K562 (cell line): ENCODE measurements around the gene NEK5. TPM values are rescaled to one million over a fixed set of nuclear protein-coding genes. Genes with fewer than 3 reads are reported as not detected.
"Not testable (repeated sequence)": the region's sequence is repeated elsewhere in the genome, so short reads cannot be mapped to it uniquely, and the experiment has no call there.

Experiments used
- ATAC-seq: fragments of 200-7000 bp; cut with Tn5 transposase; 3 replicates; pipeline ENCODE4 v1.9.1; 2020; ENCODE audit warnings: moderate library complexity
- BruUV-seq: library from RNA; stranded (reverse); fragments of 400-500 nt; replicated peaks from 2 replicates; lab custom pipeline; 2021; lab: Mats Ljungman, UMichigan
- CTCF ChIA-PET: fragments of 300-600 bp; formaldehyde crosslinking; extraction: SDS; loops from one replicate; lab custom pipeline; 2021; ENCODE audit warnings: low intra/inter-chr PET ratio; lab: Yijun Ruan, JAX
- POLR2A ChIA-PET: fragments of 300-600, 350-650 bp; sonication (Branson Sonifier 250); formaldehyde crosslinking; extraction: SDS; loops from one replicate; lab custom pipeline; 2021; ENCODE audit warnings: antibody characterized with exemption, inconsistent platforms; lab: Yijun Ruan, JAX
- DNase-seq, 4 experiments: peaks; one replicate each; pipeline versions ENCODE4 v3.0.0 to v3.0.0-alpha.2; 2011 to 2018; ENCODE audit warnings: low spot score in 3 of 4, mixed read lengths in 3 of 4; ENCODE audit errors: extremely low read depth in 1 of 4
- FAIRE-seq: peaks from 2 replicates; lab custom pipeline; 2011; peaks lifted over from hg19 to GRCh38; lab: Jason Lieb, UNC
- H2AFZ ChIP-seq: 2 replicates; pipeline ENCODE4 v1.6.0; 2011; ENCODE audit warnings: low read depth, low read length, control low read depth, inconsistent platforms
- H3K27ac ChIP-seq: fragments of 200-600 bp; 3 replicates; pipeline ENCODE4 v1.8.0; 2011; ENCODE audit warnings: low read depth, mild to moderate bottlenecking, control low read depth, inconsistent platforms, low read length, moderate library complexity, mixed read lengths; ENCODE audit errors: extremely low read depth
- H3K27me3 ChIP-seq, 2 experiments: fragments of 300-600 bp in 1 of 2; 2 replicates in 1 of 2; 3 replicates in 1 of 2; pipeline versions ENCODE4 v1.6.0 to v1.8.0; 2011; ENCODE audit warnings: inconsistent platforms in 2 of 2, low read length in 2 of 2, mild to moderate bottlenecking in 1 of 2, mixed read lengths in 1 of 2, moderate library complexity in 1 of 2; ENCODE audit not compliant: control insufficient read depth in 2 of 2, insufficient read depth in 2 of 2
- H3K36me3 ChIP-seq: fragments of 300-600 bp; 3 replicates; pipeline ENCODE4 v1.8.0; 2011; ENCODE audit warnings: mild to moderate bottlenecking, low read length, inconsistent platforms; ENCODE audit not compliant: control insufficient read depth, insufficient read depth
- H3K4me1 ChIP-seq, 2 experiments: fragments of 200-600 bp in 1 of 2; replicated peaks in 1 of 2; 2 replicates in 1 of 2; 3 replicates in 1 of 2; pipeline versions ENCODE4 v1.5.1 to v1.8.0; 2011; ENCODE audit warnings: inconsistent platforms in 2 of 2, low read length in 2 of 2, mild to moderate bottlenecking in 1 of 2, mixed read lengths in 1 of 2, moderate library complexity in 1 of 2; ENCODE audit not compliant: control insufficient read depth in 2 of 2, insufficient read depth in 2 of 2
- H3K4me2 ChIP-seq: 2 replicates; pipeline ENCODE4 v1.6.1; 2011; ENCODE audit warnings: low read length, control low read depth, inconsistent platforms, mixed read lengths; ENCODE audit not compliant: insufficient read depth
- H3K4me3 ChIP-seq: fragments of 200-600 bp; sonication (generic), shearing (Covaris generic); 2 replicates; pipeline ENCODE4 v1.5.1; 2016; ENCODE audit warnings: control low read depth, inconsistent platforms
- H3K79me2 ChIP-seq: fragments of 200-600 bp; 3 replicates; pipeline ENCODE4 v1.8.0; 2011; ENCODE audit warnings: low read length, inconsistent platforms; ENCODE audit not compliant: control insufficient read depth, insufficient read depth
- H3K9ac ChIP-seq, 2 experiments: 2 replicates each; pipeline versions ENCODE4 v1.6.0 to v1.6.1; 2011; ENCODE audit warnings: low read depth in 2 of 2, low read length in 2 of 2, control low read depth in 1 of 2, inconsistent platforms in 1 of 2, mild to moderate bottlenecking in 1 of 2, mixed read lengths in 1 of 2; ENCODE audit not compliant: insufficient read depth in 1 of 2
- H3K9me1 ChIP-seq: one replicate; pipeline ENCODE4 v1.6.0; 2011; ENCODE audit warnings: inconsistent platforms, mild to moderate bottlenecking, low read length, moderate library complexity; ENCODE audit not compliant: control insufficient read depth, insufficient read depth
- H3K9me3 ChIP-seq: replicated peaks from 2 replicates; pipeline ENCODE4 v1.5.1; 2011; ENCODE audit warnings: low read depth, low read length, inconsistent platforms; ENCODE audit not compliant: control insufficient read depth, insufficient read depth
- H4K20me1 ChIP-seq: replicated peaks from 2 replicates; pipeline ENCODE4 v1.6.1; 2011; ENCODE audit warnings: low read length, inconsistent platforms, mixed read lengths; ENCODE audit not compliant: control insufficient read depth, insufficient read depth
- CBX1 ChIP-seq: sonication (generic); IDR thresholded peaks from 2 replicates; pipeline ENCODE4 v1.6.1; 2016; ENCODE audit warnings: antibody characterized with exemption, low read depth, mild to moderate bottlenecking
- FIP1L1 ChIP-seq: fragments of 200-400 bp; formaldehyde crosslinking; IDR thresholded peaks from 2 replicates; pipeline ENCODE4 v1.6.1; 2018; ENCODE audit warnings: mild to moderate bottlenecking, low read depth, low read length; ENCODE audit not compliant: poor library complexity, severe bottlenecking
- FOXM1 ChIP-seq, 2 experiments: fragments of 450-650 bp in 1 of 2; sonication (generic) in 1 of 2; formaldehyde crosslinking in 1 of 2; IDR thresholded peaks; 2 replicates each; pipeline versions ENCODE4 v1.6.1 to v1.9.0; 2017 to 2022; ENCODE audit warnings: low read depth in 2 of 2, mild to moderate bottlenecking in 2 of 2, missing genetic modification reagents in 1 of 2, moderate library complexity in 1 of 2
- KLF16 ChIP-seq: IDR thresholded peaks from 2 replicates; pipeline ENCODE4 v1.6.1; 2016; ENCODE audit warnings: antibody characterized with exemption
- LEF1 ChIP-seq: fragments of 450-650 bp; IDR thresholded peaks from 2 replicates; pipeline ENCODE4 v1.6.1; 2016; ENCODE audit warnings: mild to moderate bottlenecking
- MYBL2 ChIP-seq, 2 experiments: fragments of 450-650 bp in 1 of 2; sonication (generic) in 1 of 2; formaldehyde crosslinking in 1 of 2; IDR thresholded peaks; 2 replicates each; pipeline versions ENCODE4 v1.6.1 to v1.8.1; 2017 to 2022; ENCODE audit warnings: borderline replicate concordance in 1 of 2, inconsistent platforms in 1 of 2, low read depth in 1 of 2, mild to moderate bottlenecking in 1 of 2, missing genetic modification reagents in 1 of 2, moderate library complexity in 1 of 2
- NBN ChIP-seq: fragments of 450-650 bp; IDR thresholded peaks from 2 replicates; pipeline ENCODE4 v1.6.1; 2016; ENCODE audit warnings: low read depth, mild to moderate bottlenecking
- RCOR1 ChIP-seq, 2 experiments: IDR thresholded peaks; 2 replicates each; pipeline ENCODE4 v1.6.1; 2012; ENCODE audit warnings: low read depth in 2 of 2, low read length in 2 of 2, borderline replicate concordance in 1 of 2, improper control_type of control experiment in 1 of 2
- TAF9B ChIP-seq: fragments of 450-650 bp; IDR thresholded peaks from 2 replicates; pipeline ENCODE4 v1.6.1; 2018; ENCODE audit warnings: mild to moderate bottlenecking; ENCODE audit not compliant: partially characterized antibody
- TEAD2 ChIP-seq: fragments of 450-650 bp; IDR thresholded peaks from 2 replicates; pipeline ENCODE4 v1.6.1; 2016; ENCODE audit warnings: missing genetic modification characterization, control low read depth, missing compliant biosample characterization
- WGBS: fragments of 100-300 bp; shearing (Covaris generic); methylation state at CpG from one replicate; pipeline ENCODE4 v1.1.6; 2016; ENCODE audit warnings: low coverage, mixed read lengths; ENCODE audit not compliant: insufficient coverage; ENCODE audit errors: missing lambda C conversion rate; 5-methylcytosine and 5-hydroxymethylcytosine counted together
- in situ Hi-C: fragments of 300-500 bp; cut with MboI; formaldehyde crosslinking; loops from 4 replicates; pipeline ENCODE4 v1.15.0; 2018; ENCODE audit warnings: inconsistent platforms, mixed read lengths
- intact Hi-C: fragments of 100-400 bp; cut with micrococcal nuclease; formaldehyde crosslinking; loops from 2 replicates; pipeline ENCODE4 v1.14.2; 2022
- polyA plus RNA-seq, 8 experiments: library from polyadenylated mRNA; depleted of rRNA in 4 of 8; stranded (reverse) in 5 of 8; unstranded in 3 of 8; fragments of >200 nt; fragmentation: Nextera tagmentation in 2 of 8; fragmentation: Illumina TruSeq in 1 of 8; extraction: Ambion mirVana in 2 of 8; extraction: Trizol in 1 of 8; gene quantifications; 2 replicates each; pipeline versions ENCODE4 v1.2.1 to v1.2.3, GENCODE V29; 2011 to 2014; ENCODE audit warnings: inconsistent platforms in 1 of 8, missing spikeins in 1 of 8
- total RNA-seq, 7 experiments: library from RNA; depleted of rRNA in 6 of 7; stranded (reverse); fragments of >200 nt in 6 of 7; fragmentation: Illumina TruSeq in 2 of 7; extraction: Trizol in 2 of 7; gene quantifications; 2 replicates each; pipeline versions ENCODE4 v1.2.1 to v1.2.3, GENCODE V29; 2011 to 2021; ENCODE audit warnings: low replicate concordance in 1 of 7
- TF ChIP-seq, protein P1 (sequence below), 2 experiments: fragments of 250-450 bp in 1 of 2; fragments of 450-650 bp in 1 of 2; sonication (Bioruptor Pico) in 1 of 2; IDR thresholded peaks; 2 replicates each; pipeline versions ENCODE4 v1.6.1 to v1.8.0; 2016 to 2021; ENCODE audit warnings: mild to moderate bottlenecking in 2 of 2, moderate library complexity in 2 of 2, missing compliant biosample characterization in 1 of 2, missing genetic modification characterization in 1 of 2

NEK5 gene
- total and polyA plus RNA-seq, 9 of the 15 experiments (the other 6 are each of a cell fraction or from before 2014, with no cell fraction given), result 0.09 to 0.44 (median 0.33) TPM

DNA sequence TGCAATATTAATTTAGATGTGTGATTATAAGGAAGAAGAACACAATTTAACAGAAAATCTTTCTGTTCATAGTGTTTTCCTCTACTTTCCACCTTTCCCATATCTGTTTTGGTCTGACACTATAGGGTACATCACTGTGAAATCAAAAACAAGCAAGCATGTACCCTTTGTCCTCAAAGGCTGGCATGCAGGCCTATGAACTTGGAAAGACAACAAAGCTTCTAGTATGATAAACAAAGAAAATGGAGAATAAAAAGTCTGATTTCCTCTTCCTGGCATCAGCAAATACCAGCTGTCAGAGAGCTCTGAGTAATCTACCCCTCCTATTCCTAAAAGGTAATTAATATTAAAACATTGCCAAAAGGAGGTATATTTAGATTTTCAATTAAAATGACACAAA lies 36.1 kb upstream of the NEK5 start (continued):
- TF ChIP-seq TEAD2 (tag), result no peak
- TF ChIP-seq, all 486 proteins: peak for 0

DNA sequence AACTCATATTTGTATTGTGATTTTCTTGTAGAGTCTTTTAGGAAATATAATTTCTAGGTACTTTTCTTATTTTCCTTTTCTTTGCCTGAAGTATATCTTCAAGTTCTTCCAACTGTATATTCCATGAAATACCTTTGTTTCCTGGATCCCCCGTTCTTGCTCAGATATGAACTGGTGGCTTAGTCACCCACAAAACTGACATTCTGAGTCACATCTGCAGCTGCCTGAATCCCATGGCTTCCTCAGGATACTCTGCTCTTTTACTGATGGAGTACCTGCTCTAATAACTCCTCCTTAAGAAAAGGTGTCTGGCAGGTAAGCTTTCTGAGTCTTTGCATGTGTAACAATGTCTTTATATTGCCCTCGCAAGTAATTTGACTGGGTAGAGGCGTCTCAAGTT lies 35.0 kb upstream of the NEK5 start:
- H3K27me3 ChIP-seq, H2AFZ ChIP-seq, DNase-seq, H3K27ac ChIP-seq, H3K9ac ChIP-seq, CTCF ChIA-PET, FAIRE-seq, H3K4me3 ChIP-seq, H3K79me2 ChIP-seq, POLR2A ChIA-PET, ATAC-seq, in situ Hi-C loops, H3K9me3 ChIP-seq, intact Hi-C loops, H3K36me3 ChIP-seq, H3K4me2 ChIP-seq, BruUV-seq, H3K9me1 ChIP-seq, H4K20me1 ChIP-seq: not testable (repeated sequence)
- H3K4me1 ChIP-seq, result peaks cover 9 to 11% of the 10 kb centered on the region in 2 experiments; a peak in 4 of 5 replicates
- 0% methylated on average over 1 of the region's 3 CpGs for WGBS

- H3K9me1 ChIP-seq, result no peaks in the 10 kb centered on the region
- in situ Hi-C loops (no loop called here), intact Hi-C loops (no loop called here)
- no peaks in the 10 kb centered on the region for H3K79me2 ChIP-seq
- POLR2A ChIA-PET, result interaction anchor here (1.1 to 1.4 kb wide), 2 partner anchors 10 to 28 kb away, joined by 3 to 4 read pairs; no protein-coding TSS in a partner anchor
- H3K27ac ChIP-seq, result no peak overlapping the region
- H3K9ac ChIP-seq, result no peak overlapping the region
- no peak overlapping the region for H2AFZ ChIP-seq
- H4K20me1 ChIP-seq, result no peaks in the 10 kb centered on the region
- H3K4me1 ChIP-seq, result peaks cover 10 to 11% of the 10 kb centered on the region in 2 experiments; a peak in 4 of 5 replicates
- BruUV-seq, result no TSS peak
- H3K4me2 ChIP-seq, result no peak overlapping the region
- 0 out of 3 replicates have a peak, but pooled peaks cover 2% of the 10 kb centered on the region for H3K36me3 ChIP-seq
- DNase-seq (peak in 1 of 4 experiments; percentile 11), FAIRE-seq (peak; percentile 88), ATAC-seq (peak; percentile 7; the same call in 1 of the 3 replicates)
- H3K9me3 ChIP-seq, result no peaks in the 10 kb centered on the region
- H3K4me3 ChIP-seq, result no peak overlapping the region
- CTCF ChIA-PET, result no interaction called here
- WGBS, result 14% methylated on average over 5 of the region's 5 CpGs
- no peaks in the 10 kb centered on the region for H3K27me3 ChIP-seq
- TF ChIP-seq MYBL2 (IDR thresholded peaks at IDR 0.05; ENCODE audit: low read depth) (no peak), MYBL2 (CRISPR knock-in tag; IDR thresholded peaks at IDR 0.05; ENCODE audit: borderline replicate concordance) (no peak), FIP1L1 (no peak), NBN (no peak), LEF1 (no peak), CBX1 (no peak), FOXM1 (IDR thresholded peaks at IDR 0.05; ENCODE audit: low read depth) (no peak), FOXM1 (CRISPR knock-in tag; IDR thresholded peaks at IDR 0.05; ENCODE audit: low read depth) (no peak), RCOR1 (IDR thresholded peaks at IDR 0.05; ENCODE audit: borderline replicate concordance in 1 of 2, low read depth in 2 of 2, low read length in 2 of 2) (peak in 1 of 2 experiments; percentile 40; a peak in 1 of 4 replicates), KLF16 (peak; percentile 45; the same call in 1 of the 2 replicates), TAF9B (no peak)
- TF ChIP-seq, protein P1, sequence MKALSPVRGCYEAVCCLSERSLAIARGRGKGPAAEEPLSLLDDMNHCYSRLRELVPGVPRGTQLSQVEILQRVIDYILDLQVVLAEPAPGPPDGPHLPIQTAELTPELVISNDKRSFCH (CRISPR knock-in tag; IDR thresholded peaks at IDR 0.05), result no peak
- TF ChIP-seq, protein P1 (tag; IDR thresholded peaks at IDR 0.05), result peak; percentile 49; the same call in 1 of the 2 replicates
Observed at GRCh38 chr13:52162279-52163101, 33.6 kb upstream of the NEK5 start.
